ENCODE results near the gene TMEM260.
"Not testable (repeated sequence)": the region's sequence is repeated elsewhere in the genome, so short reads cannot be mapped to it uniquely, and the experiment has no call there.

Gene TMEM260

GRCh38 chr14:56678838-56679237 lies 99.2 kb downstream of the TMEM260 start:
- no peak for DNase-seq

GRCh38 chr14:56686416-56686815 lies 106.8 kb downstream of the TMEM260 start:
- no peak for DNase-seq

DNA sequence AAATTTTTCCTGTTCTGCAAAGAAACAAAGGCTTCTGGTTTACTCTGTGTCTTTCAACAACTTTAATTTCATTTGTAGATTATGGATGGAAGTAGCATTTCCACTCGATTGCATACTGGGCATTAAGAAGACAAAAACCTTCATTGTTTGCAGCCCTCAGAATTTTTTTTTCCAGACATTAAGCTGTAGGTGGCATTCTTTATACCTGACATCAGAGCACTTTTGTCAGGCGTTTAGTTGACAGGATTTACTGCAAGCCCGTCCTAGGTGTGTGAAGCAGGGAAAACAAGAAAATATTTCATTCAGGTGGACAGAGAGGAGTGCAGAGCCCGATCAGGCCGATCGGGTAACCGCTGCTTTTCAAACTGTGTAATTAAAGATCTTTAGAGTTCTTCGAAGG lies 107.5 kb downstream of the TMEM260 start:
- DNase-seq = no peak

DNA sequence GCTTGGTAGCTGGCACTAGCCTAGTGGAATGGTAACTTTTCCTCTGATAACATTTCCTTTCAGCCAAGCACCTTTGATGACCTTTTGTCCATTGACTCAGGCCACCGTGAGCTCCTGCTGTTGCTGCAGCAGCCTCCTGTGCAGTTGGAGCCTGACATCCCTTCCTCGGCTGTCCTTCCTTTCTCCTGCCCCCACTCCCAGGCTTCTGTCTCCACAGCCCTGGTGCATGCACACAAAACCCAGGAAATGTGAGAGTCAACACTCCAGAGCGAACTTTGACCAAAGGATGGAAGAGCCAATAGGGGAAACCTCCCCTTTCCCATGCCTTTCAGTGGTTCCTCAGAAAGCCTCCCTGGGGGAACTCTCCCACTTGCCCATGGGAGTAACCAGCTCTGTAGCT lies 115.0 kb downstream of the TMEM260 start:
- no peak for DNase-seq

- not testable (repeated sequence) for DNase-seq
Measured at GRCh38 chr14:56695216-56695615, 115.6 kb downstream of the TMEM260 start.

Measured in T-helper 1 cell (primary cell).